K562 (cell line): ENCODE data around the gene ETV4. TPM values are rescaled to one million over a fixed set of nuclear protein-coding genes. Genes with fewer than 3 reads are reported as not detected.

ENCODE experiments used
- ATAC-seq: fragments of 200-7000 bp; cut with Tn5 transposase; 3 replicates; pipeline ENCODE4 v1.9.1; 2020; ENCODE audit warnings: moderate library complexity
- BruUV-seq: library from RNA; stranded (reverse); fragments of 400-500 nt; replicated peaks from 2 replicates; lab custom pipeline; 2021; lab: Mats Ljungman, UMichigan
- CTCF ChIA-PET: fragments of 300-600 bp; formaldehyde crosslinking; extraction: SDS; loops from one replicate; lab custom pipeline; 2021; ENCODE audit warnings: low intra/inter-chr PET ratio; lab: Yijun Ruan, JAX
- POLR2A ChIA-PET: fragments of 300-600, 350-650 bp; sonication (Branson Sonifier 250); formaldehyde crosslinking; extraction: SDS; loops from one replicate; lab custom pipeline; 2021; ENCODE audit warnings: antibody characterized with exemption, inconsistent platforms; lab: Yijun Ruan, JAX
- DNase-seq, 4 experiments: peaks; one replicate each; pipeline versions ENCODE4 v3.0.0 to v3.0.0-alpha.2; 2011 to 2018; ENCODE audit warnings: low spot score in 3 of 4, mixed read lengths in 3 of 4; ENCODE audit errors: extremely low read depth in 1 of 4
- FAIRE-seq: peaks from 2 replicates; lab custom pipeline; 2011; peaks lifted over from hg19 to GRCh38; lab: Jason Lieb, UNC
- H2AFZ ChIP-seq: 2 replicates; pipeline ENCODE4 v1.6.0; 2011; ENCODE audit warnings: low read depth, low read length, control low read depth, inconsistent platforms
- H3K27ac ChIP-seq: fragments of 200-600 bp; 3 replicates; pipeline ENCODE4 v1.8.0; 2011; ENCODE audit warnings: low read depth, mild to moderate bottlenecking, control low read depth, inconsistent platforms, low read length, moderate library complexity, mixed read lengths; ENCODE audit errors: extremely low read depth
- H3K27me3 ChIP-seq, 2 experiments: fragments of 300-600 bp in 1 of 2; 2 replicates in 1 of 2; 3 replicates in 1 of 2; pipeline versions ENCODE4 v1.6.0 to v1.8.0; 2011; ENCODE audit warnings: inconsistent platforms in 2 of 2, low read length in 2 of 2, mild to moderate bottlenecking in 1 of 2, mixed read lengths in 1 of 2, moderate library complexity in 1 of 2; ENCODE audit not compliant: control insufficient read depth in 2 of 2, insufficient read depth in 2 of 2
- H3K36me3 ChIP-seq: fragments of 300-600 bp; 3 replicates; pipeline ENCODE4 v1.8.0; 2011; ENCODE audit warnings: mild to moderate bottlenecking, low read length, inconsistent platforms; ENCODE audit not compliant: control insufficient read depth, insufficient read depth
- H3K4me1 ChIP-seq, 2 experiments: fragments of 200-600 bp in 1 of 2; replicated peaks in 1 of 2; 2 replicates in 1 of 2; 3 replicates in 1 of 2; pipeline versions ENCODE4 v1.5.1 to v1.8.0; 2011; ENCODE audit warnings: inconsistent platforms in 2 of 2, low read length in 2 of 2, mild to moderate bottlenecking in 1 of 2, mixed read lengths in 1 of 2, moderate library complexity in 1 of 2; ENCODE audit not compliant: control insufficient read depth in 2 of 2, insufficient read depth in 2 of 2
- H3K4me2 ChIP-seq: 2 replicates; pipeline ENCODE4 v1.6.1; 2011; ENCODE audit warnings: low read length, control low read depth, inconsistent platforms, mixed read lengths; ENCODE audit not compliant: insufficient read depth
- H3K4me3 ChIP-seq: fragments of 200-600 bp; sonication (generic), shearing (Covaris generic); 2 replicates; pipeline ENCODE4 v1.5.1; 2016; ENCODE audit warnings: control low read depth, inconsistent platforms
- H3K79me2 ChIP-seq: fragments of 200-600 bp; 3 replicates; pipeline ENCODE4 v1.8.0; 2011; ENCODE audit warnings: low read length, inconsistent platforms; ENCODE audit not compliant: control insufficient read depth, insufficient read depth
- H3K9ac ChIP-seq, 2 experiments: 2 replicates each; pipeline versions ENCODE4 v1.6.0 to v1.6.1; 2011; ENCODE audit warnings: low read depth in 2 of 2, low read length in 2 of 2, control low read depth in 1 of 2, inconsistent platforms in 1 of 2, mild to moderate bottlenecking in 1 of 2, mixed read lengths in 1 of 2; ENCODE audit not compliant: insufficient read depth in 1 of 2
- H3K9me1 ChIP-seq: one replicate; pipeline ENCODE4 v1.6.0; 2011; ENCODE audit warnings: inconsistent platforms, mild to moderate bottlenecking, low read length, moderate library complexity; ENCODE audit not compliant: control insufficient read depth, insufficient read depth
- H3K9me3 ChIP-seq: replicated peaks from 2 replicates; pipeline ENCODE4 v1.5.1; 2011; ENCODE audit warnings: low read depth, low read length, inconsistent platforms; ENCODE audit not compliant: control insufficient read depth, insufficient read depth
- H4K20me1 ChIP-seq: replicated peaks from 2 replicates; pipeline ENCODE4 v1.6.1; 2011; ENCODE audit warnings: low read length, inconsistent platforms, mixed read lengths; ENCODE audit not compliant: control insufficient read depth, insufficient read depth
- CBX8 ChIP-seq: fragments of 200-600 bp; sonication (generic); IDR thresholded peaks from 2 replicates; pipeline ENCODE4 v1.6.1; 2012; ENCODE audit warnings: borderline replicate concordance, mixed run types, low read depth, mild to moderate bottlenecking, moderate library complexity, mixed read lengths, low read length, control low read depth, inconsistent platforms; ENCODE audit not compliant: poor library complexity, severe bottlenecking; ENCODE audit errors: extremely low read depth
- EHMT2 ChIP-seq: fragments of 450-650 bp; IDR thresholded peaks from 2 replicates; pipeline ENCODE4 v1.6.1; 2018; ENCODE audit warnings: antibody characterized with exemption
- EP400 ChIP-seq: fragments of 450-650 bp; IDR thresholded peaks from 2 replicates; pipeline ENCODE4 v1.6.1; 2017; ENCODE audit warnings: antibody characterized with exemption, mild to moderate bottlenecking, moderate library complexity
- HMG20A ChIP-seq: fragments of 450-650 bp; formaldehyde crosslinking; conservative IDR thresholded peaks from 2 replicates; pipeline ENCODE4 v1.4.0; 2020; ENCODE audit warnings: mild to moderate bottlenecking, mixed read lengths
- KDM4B ChIP-seq, 2 experiments: fragments of 450-650 bp in 1 of 2; sonication (generic) in 1 of 2; IDR thresholded peaks; 2 replicates each; pipeline ENCODE4 v1.6.1; 2016 to 2017; ENCODE audit warnings: borderline replicate concordance in 2 of 2, antibody characterized with exemption in 1 of 2, low read depth in 1 of 2, mild to moderate bottlenecking in 1 of 2
- RNF219 ChIP-seq: fragments of 250-450 bp; sonication (Bioruptor Pico); IDR thresholded peaks from 2 replicates; pipeline ENCODE4 v1.5.0; 2022; ENCODE audit warnings: mild to moderate bottlenecking
- SIRT6 ChIP-seq: IDR thresholded peaks from one replicate; pipeline ENCODE4 v1.6.1; 2012; ENCODE audit warnings: low read depth, mild to moderate bottlenecking, control low read depth, inconsistent platforms, low read length, moderate library complexity
- ZBTB26 ChIP-seq: fragments of 450-650 bp; formaldehyde crosslinking; IDR thresholded peaks from 2 replicates; pipeline ENCODE4 v1.4.0; 2022; ENCODE audit warnings: missing genetic modification characterization
- ZNF124 ChIP-seq: sonication (generic); formaldehyde crosslinking; IDR thresholded peaks from 2 replicates; pipeline ENCODE4 v1.8.1; 2022; ENCODE audit warnings: missing genetic modification reagents
- ZNF175 ChIP-seq: fragments of 200-800 bp; sonication (Bioruptor generic); IDR thresholded peaks from 2 replicates; pipeline ENCODE4 v1.6.1; 2016; ENCODE audit warnings: low read depth, mild to moderate bottlenecking, missing genetic modification characterization, missing compliant biosample characterization
- ZNF217 ChIP-seq: sonication (generic); formaldehyde crosslinking; IDR thresholded peaks from 2 replicates; pipeline ENCODE4 v1.8.0; 2022; ENCODE audit warnings: mild to moderate bottlenecking, missing genetic modification reagents
- ZNF3 ChIP-seq: fragments of 250-450 bp; sonication (Bioruptor Pico); IDR thresholded peaks from 2 replicates; pipeline ENCODE4 v1.5.0; 2021; ENCODE audit warnings: mild to moderate bottlenecking, moderate library complexity
- ZNF316 ChIP-seq: fragments of 450-650 bp; IDR thresholded peaks from 2 replicates; pipeline ENCODE4 v1.6.1; 2016
- ZNF76 ChIP-seq: fragments of 250-450 bp; sonication (Bioruptor Pico); IDR thresholded peaks from 2 replicates; pipeline ENCODE4 v1.4.0; 2020; ENCODE audit warnings: mild to moderate bottlenecking, moderate library complexity, borderline replicate concordance
- WGBS: fragments of 100-300 bp; shearing (Covaris generic); methylation state at CpG from one replicate; pipeline ENCODE4 v1.1.6; 2016; ENCODE audit warnings: low coverage, mixed read lengths; ENCODE audit not compliant: insufficient coverage; ENCODE audit errors: missing lambda C conversion rate; 5-methylcytosine and 5-hydroxymethylcytosine counted together
- in situ Hi-C: fragments of 300-500 bp; cut with MboI; formaldehyde crosslinking; loops from 4 replicates; pipeline ENCODE4 v1.15.0; 2018; ENCODE audit warnings: inconsistent platforms, mixed read lengths
- intact Hi-C: fragments of 100-400 bp; cut with micrococcal nuclease; formaldehyde crosslinking; loops from 2 replicates; pipeline ENCODE4 v1.14.2; 2022
- polyA plus RNA-seq, 8 experiments: library from polyadenylated mRNA; depleted of rRNA in 4 of 8; stranded (reverse) in 5 of 8; unstranded in 3 of 8; fragments of >200 nt; fragmentation: Nextera tagmentation in 2 of 8; fragmentation: Illumina TruSeq in 1 of 8; extraction: Ambion mirVana in 2 of 8; extraction: Trizol in 1 of 8; gene quantifications; 2 replicates each; pipeline versions ENCODE4 v1.2.1 to v1.2.3, GENCODE V29; 2011 to 2014; ENCODE audit warnings: inconsistent platforms in 1 of 8, missing spikeins in 1 of 8
- total RNA-seq, 7 experiments: library from RNA; depleted of rRNA in 6 of 7; stranded (reverse); fragments of >200 nt in 6 of 7; fragmentation: Illumina TruSeq in 2 of 7; extraction: Trizol in 2 of 7; gene quantifications; 2 replicates each; pipeline versions ENCODE4 v1.2.1 to v1.2.3, GENCODE V29; 2011 to 2021; ENCODE audit warnings: low replicate concordance in 1 of 7

The ETV4 gene
- total and polyA plus RNA-seq, 9 of the 15 experiments (the other 6 are each of a cell fraction or from before 2014, with no cell fraction given), result 5.5 to 66.3 (median 28.2) TPM

DNA sequence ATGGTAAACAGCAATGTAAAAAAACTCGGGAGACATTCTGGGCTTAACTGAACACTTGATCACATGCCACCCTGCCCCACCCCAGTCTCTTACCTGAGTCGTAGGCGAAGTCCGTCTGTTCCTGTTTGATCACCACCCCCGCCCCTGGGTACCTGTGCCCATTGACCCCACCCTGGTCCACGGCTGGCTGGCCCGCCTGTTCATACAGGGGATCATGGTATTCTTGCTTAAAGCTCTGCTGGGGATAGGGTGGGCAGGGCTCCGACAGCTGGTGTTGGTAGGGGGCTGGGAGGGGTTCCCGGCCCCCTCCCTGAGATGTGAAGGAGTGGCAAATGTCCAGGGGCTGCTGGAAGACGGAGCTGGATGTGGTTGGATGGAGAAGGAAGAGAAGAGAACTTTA lies 13.6 kb downstream of the ETV4 start:
- no peak overlapping the region for H2AFZ ChIP-seq
- peaks cover 5% of the 10 kb centered on the region for H3K9me1 ChIP-seq
- peaks cover 25 to 45% of the 10 kb centered on the region in 2 experiments for H3K4me1 ChIP-seq
- in situ Hi-C loops (no loop called here), intact Hi-C loops (no loop called here)
- no peak overlapping the region for H3K4me2 ChIP-seq
- H3K4me3 ChIP-seq, result no peak overlapping the region
- H3K27ac ChIP-seq, result no peak overlapping the region
- DNase-seq (no peak), FAIRE-seq (no peak), ATAC-seq (no peak)
- H3K79me2 ChIP-seq, result no peaks in the 10 kb centered on the region
- WGBS, result 90% methylated on average over 8 of the region's 10 CpGs
- H3K36me3 ChIP-seq, result peaks cover 47% of the 10 kb centered on the region
- H3K9me3 ChIP-seq, result no peaks in the 10 kb centered on the region
- ChIA-PET CTCF (no interaction called here), POLR2A (no interaction called here)
- no peaks in the 10 kb centered on the region for H3K27me3 ChIP-seq
- no peak overlapping the region for H3K9ac ChIP-seq
- TF ChIP-seq EP400, result no peak
- TF ChIP-seq ZBTB26 (CRISPR knock-in tag), result no peak
- no peak for TF ChIP-seq ZNF3
- no peak for TF ChIP-seq RNF219 (CRISPR knock-in tag)
- no peak for TF ChIP-seq ZNF76 (CRISPR knock-in tag)
- TF ChIP-seq HMG20A, result no peak
- TF ChIP-seq ZNF217 (CRISPR knock-in tag), result no peak
- no peak for TF ChIP-seq ZNF316
- TF ChIP-seq CBX8, result no peak
- TF ChIP-seq EHMT2, result no peak
- no peak for TF ChIP-seq ZNF124 (CRISPR knock-in tag)
- no peak for TF ChIP-seq ZNF175 (CRISPR knock-in tag)
- no peak for TF ChIP-seq SIRT6
- no peak for TF ChIP-seq KDM4B (IDR thresholded peaks at IDR 0.05; ENCODE audit: borderline replicate concordance in 2 of 2, low read depth in 1 of 2)
- H4K20me1 ChIP-seq, result no peaks in the 10 kb centered on the region
- BruUV-seq, result no TSS peak
